ENCODE results near the gene MYF5.

The MYF5 gene

GRCh38 chr12:80713419-80713818 is 3.3 kb upstream of the MYF5 start:
- Histone ChIP-seq H3K4me1 (ENCODE audit: control insufficient read depth, low read depth, low read length) (peaks cover 5% of the 10 kb centered on the region), H3K79me1 (ENCODE audit: low read length) (no peaks in the 10 kb centered on the region), H3K27me3 (ENCODE audit: insufficient read depth, low read length, poor library complexity) (peaks cover 2% of the 10 kb centered on the region), H2AK5ac (ENCODE audit: low read length) (no peak overlapping the region), H4K5ac (ENCODE audit: low read length) (no peak overlapping the region), H3K4me3 (ENCODE audit: low read length) (no peak overlapping the region), H4K8ac (ENCODE audit: low read depth, low read length) (no peak overlapping the region), H3K9ac (ENCODE audit: low read length) (no peak overlapping the region), H3K4me2 (ENCODE audit: low read length) (no peak overlapping the region), H2BK5ac (ENCODE audit: low read length) (no peak overlapping the region), H3K56ac (ENCODE audit: low read length) (no peak overlapping the region), H3K18ac (ENCODE audit: low read length) (no peak overlapping the region), H3K23ac (ENCODE audit: low read length) (no peak overlapping the region), H2BK15ac (replicated peaks; ENCODE audit: low read depth) (no peak overlapping the region), H3K36me3 (ENCODE audit: control insufficient read depth, insufficient read depth, low read length) (no peaks in the 10 kb centered on the region), H2BK120ac (ENCODE audit: low read depth, low read length) (no peak overlapping the region), H3K79me2 (ENCODE audit: control insufficient read depth, insufficient read depth, low read length) (no peaks in the 10 kb centered on the region), H3K27ac (ENCODE audit: low read depth, low read length) (no peak overlapping the region), H3K4ac (ENCODE audit: low read depth, low read length) (no peak overlapping the region)
- DNase-seq, result no peak
- WGBS (ENCODE audit: extremely low coverage, insufficient coverage, low lambda C conversion rate), result no CpG with 5 or more reads among the region's 4 CpGs

DNA sequence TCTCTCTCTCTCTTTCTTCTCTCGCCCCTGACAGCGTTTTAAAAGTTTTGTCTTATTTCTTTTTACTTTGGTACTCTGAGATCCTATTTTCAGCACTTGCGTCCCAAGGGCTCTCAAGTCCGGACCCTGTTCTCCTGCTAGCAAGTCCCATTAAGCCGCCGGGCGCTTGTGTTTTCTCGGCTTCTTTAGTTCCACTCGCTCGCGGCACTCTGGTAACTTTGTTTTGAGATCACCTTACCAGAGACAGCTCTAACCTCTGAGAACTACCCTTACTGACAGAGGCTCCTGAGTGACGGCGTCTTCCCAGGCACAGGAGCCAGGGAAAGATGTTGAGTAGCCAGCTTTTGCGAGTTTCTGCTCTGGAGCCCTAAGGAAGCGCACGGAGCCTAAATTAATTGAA is 2.7 kb upstream of the MYF5 start:
- H3K27ac ChIP-seq (ENCODE audit: low read depth, low read length), result no peak overlapping the region
- H4K5ac ChIP-seq (ENCODE audit: low read length), result no peak overlapping the region
- peak overlapping the region; percentile 1 for H4K8ac ChIP-seq (ENCODE audit: low read depth, low read length)
- no peaks in the 10 kb centered on the region for H3K79me2 ChIP-seq (ENCODE audit: control insufficient read depth, insufficient read depth, low read length)
- H3K4me1 ChIP-seq (ENCODE audit: control insufficient read depth, low read depth, low read length), result peaks cover 5% of the 10 kb centered on the region
- no peak overlapping the region for H3K23ac ChIP-seq (ENCODE audit: low read length)
- H3K4me2 ChIP-seq (ENCODE audit: low read length), result peak overlapping the region; percentile 32
- WGBS (ENCODE audit: extremely low coverage, insufficient coverage, low lambda C conversion rate), result no CpG with 5 or more reads among the region's 16 CpGs
- H3K79me1 ChIP-seq (ENCODE audit: low read length), result no peaks in the 10 kb centered on the region
- no peak overlapping the region for H3K18ac ChIP-seq (ENCODE audit: low read length)
- DNase-seq, result peak; percentile 77
- H2AK5ac ChIP-seq (ENCODE audit: low read length), result no peak overlapping the region
- H2BK120ac ChIP-seq (ENCODE audit: low read depth, low read length), result no peak overlapping the region
- no peaks in the 10 kb centered on the region for H3K36me3 ChIP-seq (ENCODE audit: control insufficient read depth, insufficient read depth, low read length)
- H3K4ac ChIP-seq (ENCODE audit: low read depth, low read length), result no peak overlapping the region
- no peak overlapping the region for H3K4me3 ChIP-seq (ENCODE audit: low read length)
- H3K9ac ChIP-seq (ENCODE audit: low read length), result peak overlapping the region; percentile 32
- H2BK5ac ChIP-seq (ENCODE audit: low read length), result no peak overlapping the region
- H2BK15ac ChIP-seq (replicated peaks; ENCODE audit: low read depth), result no peak overlapping the region
- H3K56ac ChIP-seq (ENCODE audit: low read length), result peak overlapping the region; percentile 22
- H3K27me3 ChIP-seq (ENCODE audit: insufficient read depth, low read length, poor library complexity), result peaks cover 2% of the 10 kb centered on the region

DNA sequence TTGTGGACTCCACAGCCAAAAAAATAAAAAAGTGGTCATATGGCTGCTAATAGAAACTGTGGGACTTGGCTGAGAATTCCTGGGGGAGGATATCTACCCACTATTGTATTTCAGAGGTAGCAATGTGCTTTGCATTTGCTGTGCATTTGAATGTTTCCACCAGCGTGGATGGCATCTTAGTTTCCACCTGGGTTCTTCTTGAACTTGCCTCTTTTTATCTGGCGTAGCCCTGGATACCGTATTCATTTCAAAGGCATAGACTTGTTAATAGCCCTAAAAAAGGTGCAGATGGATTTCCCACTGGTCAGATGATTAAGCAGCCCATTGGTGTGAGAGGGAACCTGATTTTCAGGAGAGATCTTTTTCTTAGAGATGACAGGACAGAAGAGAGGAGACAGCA is 1.9 kb upstream of the MYF5 start:
- H3K27me3 ChIP-seq (ENCODE audit: insufficient read depth, low read length, poor library complexity), result no peaks in the 10 kb centered on the region
- no CpG with 5 or more reads among the region's 3 CpGs for WGBS (ENCODE audit: extremely low coverage, insufficient coverage, low lambda C conversion rate)

GRCh38 chr12:80715713-80716249 is 931 bp upstream of the MYF5 start:
- Histone ChIP-seq H3K4me3 (ENCODE audit: low read length) (no peak overlapping the region), H2BK120ac (ENCODE audit: low read depth, low read length) (no peak overlapping the region), H2BK15ac (replicated peaks; ENCODE audit: low read depth) (no peak overlapping the region), H4K5ac (ENCODE audit: low read length) (no peak overlapping the region), H3K27me3 (ENCODE audit: insufficient read depth, low read length, poor library complexity) (no peaks in the 10 kb centered on the region), H3K4ac (ENCODE audit: low read depth, low read length) (no peak overlapping the region), H3K79me1 (ENCODE audit: low read length) (no peaks in the 10 kb centered on the region), H3K36me3 (ENCODE audit: control insufficient read depth, insufficient read depth, low read length) (no peaks in the 10 kb centered on the region), H3K4me1 (ENCODE audit: control insufficient read depth, low read depth, low read length) (peaks cover 5% of the 10 kb centered on the region), H3K4me2 (ENCODE audit: low read length) (no peak overlapping the region), H4K8ac (ENCODE audit: low read depth, low read length) (no peak overlapping the region), H2AK5ac (ENCODE audit: low read length) (no peak overlapping the region), H3K9ac (ENCODE audit: low read length) (no peak overlapping the region), H3K27ac (ENCODE audit: low read depth, low read length) (no peak overlapping the region), H3K18ac (ENCODE audit: low read length) (no peak overlapping the region), H3K23ac (ENCODE audit: low read length) (no peak overlapping the region), H2BK5ac (ENCODE audit: low read length) (no peak overlapping the region), H3K56ac (ENCODE audit: low read length) (no peak overlapping the region), H3K79me2 (ENCODE audit: control insufficient read depth, insufficient read depth, low read length) (no peaks in the 10 kb centered on the region)
- DNase-seq, result peak; percentile 6
- no CpG with 5 or more reads among the region's 10 CpGs for WGBS (ENCODE audit: extremely low coverage, insufficient coverage, low lambda C conversion rate)

More for the DNA sequence above, 1.9 kb upstream of the MYF5 start:
- Histone ChIP-seq H3K23ac (ENCODE audit: low read length) (no peak overlapping the region), H2BK15ac (replicated peaks; ENCODE audit: low read depth) (no peak overlapping the region), H3K79me1 (ENCODE audit: low read length) (no peaks in the 10 kb centered on the region), H3K56ac (ENCODE audit: low read length) (no peak overlapping the region), H4K5ac (ENCODE audit: low read length) (no peak overlapping the region), H2BK120ac (ENCODE audit: low read depth, low read length) (no peak overlapping the region), H4K8ac (ENCODE audit: low read depth, low read length) (no peak overlapping the region), H3K4me2 (ENCODE audit: low read length) (no peak overlapping the region), H3K4ac (ENCODE audit: low read depth, low read length) (no peak overlapping the region), H3K18ac (ENCODE audit: low read length) (no peak overlapping the region), H3K36me3 (ENCODE audit: control insufficient read depth, insufficient read depth, low read length) (no peaks in the 10 kb centered on the region), H3K79me2 (ENCODE audit: control insufficient read depth, insufficient read depth, low read length) (no peaks in the 10 kb centered on the region), H3K4me1 (ENCODE audit: control insufficient read depth, low read depth, low read length) (peaks cover 5% of the 10 kb centered on the region), H2BK5ac (ENCODE audit: low read length) (no peak overlapping the region), H2AK5ac (ENCODE audit: low read length) (no peak overlapping the region), H3K4me3 (ENCODE audit: low read length) (no peak overlapping the region), H3K9ac (ENCODE audit: low read length) (no peak overlapping the region), H3K27ac (ENCODE audit: low read depth, low read length) (no peak overlapping the region)
- peak; percentile 23 for DNase-seq

DNA sequence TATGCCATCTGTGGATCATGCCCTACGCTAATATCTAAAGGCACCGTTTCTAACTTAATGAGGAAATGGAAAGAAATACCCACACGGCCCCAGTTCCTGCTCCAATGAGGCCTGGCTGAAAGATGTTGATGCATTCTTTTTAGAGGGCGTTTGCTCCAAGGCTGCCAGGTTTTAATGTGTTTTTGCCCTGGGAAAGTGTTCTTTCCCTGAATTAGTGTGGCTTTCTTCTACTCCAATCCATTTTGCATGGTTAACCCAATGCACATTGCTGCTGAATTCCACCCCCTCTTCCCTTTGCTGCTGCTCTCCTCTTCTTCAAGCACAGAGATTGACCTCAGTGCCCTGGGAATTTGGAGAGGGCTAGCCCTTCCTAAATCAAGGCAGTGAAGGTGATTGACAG is 1.1 kb downstream of the MYF5 start:
- H3K4ac ChIP-seq (ENCODE audit: low read depth, low read length), result no peak overlapping the region
- H3K4me2 ChIP-seq (ENCODE audit: low read length), result no peak overlapping the region
- no CpG with 5 or more reads among the region's 4 CpGs for WGBS (ENCODE audit: extremely low coverage, insufficient coverage, low lambda C conversion rate)

GRCh38 chr12:80720516-80720915 is 3.8 kb downstream of the MYF5 start:
- Histone ChIP-seq H3K56ac (ENCODE audit: low read length) (no peak overlapping the region), H3K18ac (ENCODE audit: low read length) (no peak overlapping the region), H3K4me1 (ENCODE audit: control insufficient read depth, low read depth, low read length) (peaks cover 2% of the 10 kb centered on the region), H2AK5ac (ENCODE audit: low read length) (no peak overlapping the region), H3K9ac (ENCODE audit: low read length) (no peak overlapping the region), H3K27me3 (ENCODE audit: insufficient read depth, low read length, poor library complexity) (no peaks in the 10 kb centered on the region), H3K23ac (ENCODE audit: low read length) (no peak overlapping the region), H3K79me2 (ENCODE audit: control insufficient read depth, insufficient read depth, low read length) (no peaks in the 10 kb centered on the region), H3K36me3 (ENCODE audit: control insufficient read depth, insufficient read depth, low read length) (no peaks in the 10 kb centered on the region), H2BK120ac (ENCODE audit: low read depth, low read length) (no peak overlapping the region), H4K8ac (ENCODE audit: low read depth, low read length) (no peak overlapping the region), H3K79me1 (ENCODE audit: low read length) (no peaks in the 10 kb centered on the region), H3K4ac (ENCODE audit: low read depth, low read length) (no peak overlapping the region), H3K27ac (ENCODE audit: low read depth, low read length) (no peak overlapping the region), H4K5ac (ENCODE audit: low read length) (no peak overlapping the region), H3K4me3 (ENCODE audit: low read length) (no peak overlapping the region), H2BK5ac (ENCODE audit: low read length) (no peak overlapping the region), H3K4me2 (ENCODE audit: low read length) (no peak overlapping the region), H2BK15ac (replicated peaks; ENCODE audit: low read depth) (no peak overlapping the region)
- no peak for DNase-seq
- no CpG with 5 or more reads among the region's 1 CpG for WGBS (ENCODE audit: extremely low coverage, insufficient coverage, low lambda C conversion rate)

More for the DNA sequence above, 1.1 kb downstream of the MYF5 start:
- DNase-seq, result no peak
- Histone ChIP-seq H3K79me1 (ENCODE audit: low read length) (no peaks in the 10 kb centered on the region), H3K56ac (ENCODE audit: low read length) (no peak overlapping the region), H4K8ac (ENCODE audit: low read depth, low read length) (no peak overlapping the region), H2AK5ac (ENCODE audit: low read length) (no peak overlapping the region), H3K27ac (ENCODE audit: low read depth, low read length) (no peak overlapping the region), H3K4me3 (ENCODE audit: low read length) (no peak overlapping the region), H4K5ac (ENCODE audit: low read length) (no peak overlapping the region), H3K4me1 (ENCODE audit: control insufficient read depth, low read depth, low read length) (peaks cover 5% of the 10 kb centered on the region), H3K27me3 (ENCODE audit: insufficient read depth, low read length, poor library complexity) (no peaks in the 10 kb centered on the region), H3K79me2 (ENCODE audit: control insufficient read depth, insufficient read depth, low read length) (no peaks in the 10 kb centered on the region), H2BK5ac (ENCODE audit: low read length) (no peak overlapping the region), H3K18ac (ENCODE audit: low read length) (no peak overlapping the region), H2BK120ac (ENCODE audit: low read depth, low read length) (no peak overlapping the region), H3K23ac (ENCODE audit: low read length) (no peak overlapping the region), H2BK15ac (replicated peaks; ENCODE audit: low read depth) (no peak overlapping the region), H3K9ac (ENCODE audit: low read length) (no peak overlapping the region), H3K36me3 (ENCODE audit: control insufficient read depth, insufficient read depth, low read length) (no peaks in the 10 kb centered on the region)
